ENCODE results near the gene IFT81.
A peak's percentile ranks its signal among the peaks of the same experiment; 100 is the strongest.

Gene IFT81

DNA sequence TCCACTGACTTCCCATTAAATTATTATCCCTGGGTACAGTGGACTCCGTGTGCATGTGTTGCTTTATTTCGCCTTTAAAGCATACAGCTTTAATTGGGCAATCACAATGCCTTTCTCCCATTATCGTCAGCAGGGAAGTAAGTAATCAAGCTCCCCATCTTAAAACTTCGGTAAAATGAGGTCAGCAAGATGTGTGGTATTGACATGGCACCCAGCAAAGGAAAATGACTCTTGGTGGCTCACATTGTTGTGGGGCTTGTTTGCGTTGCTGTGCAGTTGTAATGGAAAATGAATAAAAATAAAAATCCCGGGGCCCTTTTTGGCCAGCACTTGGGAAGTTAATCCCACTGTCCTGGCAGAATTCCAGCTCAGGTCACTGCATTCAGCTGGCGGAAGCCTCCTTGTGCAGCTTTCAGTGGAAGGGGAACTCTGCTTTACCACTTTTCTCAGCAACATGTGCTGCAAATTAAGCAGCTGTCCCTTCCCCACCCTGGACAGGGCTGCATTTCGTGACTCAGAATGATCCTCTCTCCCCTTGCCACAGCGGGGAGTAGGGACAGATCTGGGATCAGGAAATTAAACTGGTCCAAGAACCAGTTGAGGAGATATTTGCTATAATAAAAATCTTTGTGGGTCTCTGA, 142.9 kb downstream of the IFT81 start:
- Histone ChIP-seq H3K14ac (ENCODE audit: low read length in 2 of 2) (no peak overlapping the region), H3K4me3 (ENCODE audit: insufficient read depth in 1 of 2, low read depth in 1 of 2, low read length in 2 of 2) (peak overlapping the region in 1 of 2 experiments; percentile 48), H3K18ac (ENCODE audit: low read depth in 1 of 2, low read length in 2 of 2) (peak overlapping the region; percentile 58 to 71), H4K91ac (ENCODE audit: low read length) (no peak overlapping the region), H3K4me1 (ENCODE audit: control insufficient read depth, insufficient read depth, low read depth, low read length) (peaks cover 18% of the 10 kb centered on the region), H2BK12ac (ENCODE audit: low read length in 2 of 2) (peak overlapping the region; percentile 77 to 78), H2BK5ac (ENCODE audit: low read depth, low read length, poor library complexity, severe bottlenecking) (no peak overlapping the region), H3K4me2 (ENCODE audit: low read length, poor library complexity, severe bottlenecking) (no peak overlapping the region), H2AFZ (ENCODE audit: low read depth, low read length) (peak overlapping the region; percentile 46), H3K27me3 (ENCODE audit: control insufficient read depth in 1 of 2, insufficient read depth in 1 of 2, low read length in 2 of 2) (no peaks in the 10 kb centered on the region), H2AK5ac (ENCODE audit: low read length, severe bottlenecking) (no peak overlapping the region), H2BK15ac (ENCODE audit: low read depth, poor library complexity, severe bottlenecking) (no peak overlapping the region), H2BK120ac (ENCODE audit: low read depth, low read length) (peak overlapping the region; percentile 27), H4K8ac (ENCODE audit: low read length) (no peak overlapping the region), H3K23ac (ENCODE audit: low read length in 2 of 2) (no peak overlapping the region), H3K9ac (ENCODE audit: low read length) (peak overlapping the region; percentile 81), H3K79me1 (replicated peaks; ENCODE audit: low read length, poor library complexity, severe bottlenecking) (no peaks in the 10 kb centered on the region), H3K36me3 (ENCODE audit: control insufficient read depth in 1 of 2, insufficient read depth in 2 of 2, low read depth in 1 of 2, low read length in 2 of 2) (no peaks in the 10 kb centered on the region), H3K9me3 (ENCODE audit: control insufficient read depth, low read length) (no peaks in the 10 kb centered on the region), H3K4ac (ENCODE audit: low read depth in 1 of 2, low read length in 2 of 2) (peak overlapping the region; percentile 35 to 42), H3K27ac (ENCODE audit: low read length, poor library complexity, severe bottlenecking) (no peak overlapping the region)
- WGBS: 56% methylated on average over 8 of the region's 9 CpGs
- peak; percentile 82 for DNase-seq

Measured in mesenchymal stem cell (in vitro differentiated cells and primary cell).